Medulla oblongata (tissue), 1 donor: ENCODE data around the gene ZNF862.

ENCODE experiments used
- DNase-seq: peaks from one replicate; pipeline ENCODE4 v3.0.0-alpha.2; 2015; ENCODE audit errors: extremely low spot score

The ZNF862 gene

GRCh38 chr7:149838224-149838991 is at the start of gene ZNF862:
TSS of gene ZNF862 (plus strand) at chr7:149838375. CDS start at chr7:149838612, 237 bp downstream.
- DNase-seq: peak; percentile 98

GRCh38 chr7:149789101-149789500 is 49.1 kb upstream of the ZNF862 start:
- DNase-seq: no peak

DNA sequence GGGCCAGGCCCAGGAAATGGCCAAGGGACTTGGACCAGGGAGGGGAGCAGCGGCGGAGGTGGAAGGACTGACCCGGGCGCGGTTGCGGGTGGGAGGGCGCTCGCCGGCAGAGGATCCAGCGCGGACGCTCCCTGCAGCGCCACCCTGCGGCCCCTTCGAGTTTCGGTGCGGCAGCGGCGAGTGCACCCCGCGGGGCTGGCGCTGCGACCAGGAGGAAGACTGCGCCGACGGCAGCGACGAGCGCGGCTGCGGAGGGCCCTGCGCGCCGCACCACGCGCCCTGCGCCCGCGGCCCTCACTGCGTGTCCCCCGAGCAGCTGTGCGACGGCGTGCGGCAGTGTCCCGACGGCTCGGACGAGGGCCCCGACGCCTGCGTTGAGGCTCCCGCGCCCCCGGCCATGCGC is 48.0 kb upstream of the ZNF862 start:
- no peak for DNase-seq

DNA sequence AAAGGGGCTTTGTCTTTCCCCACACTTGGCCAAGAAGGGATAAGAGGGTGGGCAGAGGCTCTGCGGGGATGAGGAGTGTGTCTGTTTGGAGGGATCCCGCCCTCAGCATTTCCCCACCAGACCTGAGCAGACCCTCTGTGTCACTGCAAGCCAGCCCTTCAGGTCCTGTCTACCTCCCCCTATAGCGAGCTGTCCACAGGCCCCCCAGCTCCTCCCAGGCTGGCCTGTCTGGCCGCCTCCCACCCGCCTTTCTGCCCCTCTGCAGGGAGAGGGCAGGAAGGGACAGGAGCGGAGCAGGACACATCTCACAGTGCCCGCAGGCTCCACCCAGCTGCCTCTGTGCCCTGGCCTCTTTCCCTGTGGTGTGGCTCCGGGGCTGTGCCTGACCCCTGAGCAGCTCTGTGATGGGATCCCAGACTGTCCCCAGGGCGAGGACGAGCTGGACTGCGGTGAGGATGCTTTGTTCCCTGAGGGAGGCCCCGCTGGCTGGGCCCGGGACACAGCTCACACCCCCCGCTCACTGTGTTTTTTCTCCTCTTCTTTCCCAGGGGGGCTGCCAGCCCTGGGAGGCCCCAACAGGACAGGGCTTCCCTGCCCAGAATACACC is 47.3 kb upstream of the ZNF862 start:
- DNase-seq: no peak

DNA sequence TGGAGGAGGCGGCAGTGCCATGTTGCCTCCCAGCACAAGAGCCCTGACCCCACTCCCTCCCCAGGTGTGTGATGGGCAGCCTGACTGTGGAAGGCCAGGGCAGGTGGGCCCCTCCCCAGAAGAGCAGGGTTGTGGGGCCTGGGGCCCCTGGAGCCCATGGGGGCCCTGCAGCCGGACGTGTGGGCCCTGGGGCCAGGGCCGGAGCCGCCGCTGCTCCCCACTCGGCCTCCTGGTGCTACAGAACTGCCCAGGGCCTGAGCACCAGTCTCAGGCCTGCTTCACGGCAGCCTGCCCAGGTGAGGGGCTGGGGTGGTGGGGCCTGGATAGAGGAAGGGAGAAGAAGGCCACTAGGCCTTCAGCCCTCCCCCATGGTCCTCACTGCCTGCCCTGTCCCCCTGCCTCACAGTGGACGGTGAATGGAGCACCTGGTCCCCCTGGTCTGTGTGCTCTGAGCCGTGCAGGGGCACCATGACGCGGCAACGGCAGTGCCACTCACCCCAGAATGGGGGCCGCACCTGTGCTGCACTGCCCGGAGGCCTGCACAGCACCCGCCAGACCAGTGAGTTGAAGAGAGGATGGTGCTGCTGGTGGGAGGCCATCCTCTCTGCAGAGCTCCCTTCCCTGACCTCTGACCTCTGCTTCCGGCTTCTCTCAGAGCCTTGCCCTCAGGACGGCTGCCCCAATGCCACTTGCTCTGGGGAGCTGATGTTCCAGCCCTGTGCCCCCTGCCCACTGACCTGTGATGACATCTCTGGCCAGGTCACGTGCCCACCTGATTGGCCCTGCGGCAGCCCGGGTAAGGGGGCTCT is 46.6 kb upstream of the ZNF862 start:
- DNase-seq: no peak

- DNase-seq: no peak
These were observed 46.0 kb upstream of the ZNF862 start for GRCh38 chr7:149792220-149792595.

DNA sequence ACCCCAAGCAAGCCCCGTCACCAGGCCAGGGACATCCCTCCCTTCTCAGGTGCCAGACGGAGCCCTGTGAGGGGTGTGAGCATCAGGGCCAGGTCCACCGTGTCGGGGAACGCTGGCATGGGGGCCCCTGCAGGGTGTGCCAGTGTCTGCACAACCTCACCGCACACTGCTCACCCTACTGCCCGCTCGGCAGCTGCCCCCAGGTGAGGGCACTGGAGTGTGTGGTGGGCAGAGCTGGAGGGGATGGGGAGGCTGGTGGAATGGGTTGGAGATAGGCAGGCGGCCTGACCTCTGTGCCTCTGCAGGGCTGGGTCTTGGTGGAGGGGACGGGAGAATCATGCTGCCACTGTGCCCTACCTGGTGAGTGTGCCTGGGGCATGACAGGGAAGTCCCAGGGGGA is 44.9 kb upstream of the ZNF862 start:
- no peak for DNase-seq

DNA sequence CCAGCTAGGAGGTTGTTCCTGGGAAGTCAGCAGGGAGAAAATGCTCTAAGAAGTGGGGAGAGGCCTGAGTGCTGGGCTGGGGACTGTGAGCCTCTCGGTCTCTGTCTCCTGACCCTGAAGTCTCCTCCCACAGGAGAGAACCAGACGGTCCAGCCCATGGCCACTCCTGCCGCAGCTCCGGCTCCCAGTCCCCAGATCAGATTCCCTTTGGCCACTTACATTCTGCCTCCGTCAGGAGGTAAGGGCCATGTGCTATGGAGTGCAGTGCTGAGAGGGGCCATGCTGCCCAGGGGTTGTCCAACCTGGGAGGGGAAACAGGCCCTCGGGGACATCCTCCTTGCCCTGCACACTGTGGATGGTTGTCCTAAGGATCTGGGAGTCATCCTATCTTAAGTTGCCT is 43.5 kb upstream of the ZNF862 start:
- no peak for DNase-seq

DNA sequence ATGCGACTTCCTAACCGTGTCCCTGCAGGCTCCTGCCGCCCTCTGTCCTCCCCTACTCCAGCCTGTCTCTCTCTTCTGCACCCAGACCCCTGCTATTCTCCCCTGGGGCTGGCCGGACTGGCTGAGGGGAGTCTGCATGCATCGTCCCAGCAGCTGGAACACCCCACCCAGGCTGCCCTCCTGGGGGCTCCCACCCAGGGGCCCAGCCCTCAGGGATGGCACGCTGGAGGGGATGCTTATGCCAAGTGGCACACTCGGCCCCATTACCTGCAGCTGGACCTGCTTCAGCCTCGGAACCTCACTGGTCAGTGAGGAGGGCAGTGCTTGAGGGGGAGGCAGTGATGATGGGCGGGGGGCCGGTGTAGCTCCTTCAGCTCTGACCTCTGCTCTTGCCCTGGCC is 43.0 kb upstream of the ZNF862 start:
- no peak for DNase-seq

DNA sequence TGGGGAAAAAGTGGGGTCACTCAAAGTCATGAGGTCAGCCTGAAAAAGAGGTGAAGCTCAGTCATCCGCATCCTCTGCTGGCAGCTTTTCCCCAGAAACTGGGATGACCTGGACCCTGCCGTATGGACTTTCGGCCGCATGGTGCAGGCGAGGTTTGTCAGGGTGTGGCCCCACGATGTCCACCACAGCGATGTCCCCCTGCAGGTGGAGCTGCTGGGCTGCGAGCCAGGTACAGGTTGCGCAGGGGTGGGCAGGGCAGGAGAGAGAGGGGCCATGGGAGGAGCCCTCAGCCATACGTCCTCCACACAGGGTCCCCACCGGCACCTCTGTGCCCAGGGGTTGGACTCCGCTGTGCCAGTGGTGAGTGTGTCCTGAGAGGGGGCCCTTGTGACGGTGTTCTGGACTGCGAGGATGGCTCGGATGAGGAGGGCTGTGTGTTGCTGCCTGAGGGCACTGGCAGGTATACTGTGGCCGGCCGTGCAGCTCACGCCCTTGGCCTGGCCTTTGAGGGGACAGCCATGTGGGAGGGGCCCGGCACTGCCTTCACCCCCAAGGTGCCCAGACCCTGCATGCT is 41.8 kb upstream of the ZNF862 start:
- no peak for DNase-seq

GRCh38 chr7:149797771-149798170 is 40.4 kb upstream of the ZNF862 start:
- no peak for DNase-seq

DNA sequence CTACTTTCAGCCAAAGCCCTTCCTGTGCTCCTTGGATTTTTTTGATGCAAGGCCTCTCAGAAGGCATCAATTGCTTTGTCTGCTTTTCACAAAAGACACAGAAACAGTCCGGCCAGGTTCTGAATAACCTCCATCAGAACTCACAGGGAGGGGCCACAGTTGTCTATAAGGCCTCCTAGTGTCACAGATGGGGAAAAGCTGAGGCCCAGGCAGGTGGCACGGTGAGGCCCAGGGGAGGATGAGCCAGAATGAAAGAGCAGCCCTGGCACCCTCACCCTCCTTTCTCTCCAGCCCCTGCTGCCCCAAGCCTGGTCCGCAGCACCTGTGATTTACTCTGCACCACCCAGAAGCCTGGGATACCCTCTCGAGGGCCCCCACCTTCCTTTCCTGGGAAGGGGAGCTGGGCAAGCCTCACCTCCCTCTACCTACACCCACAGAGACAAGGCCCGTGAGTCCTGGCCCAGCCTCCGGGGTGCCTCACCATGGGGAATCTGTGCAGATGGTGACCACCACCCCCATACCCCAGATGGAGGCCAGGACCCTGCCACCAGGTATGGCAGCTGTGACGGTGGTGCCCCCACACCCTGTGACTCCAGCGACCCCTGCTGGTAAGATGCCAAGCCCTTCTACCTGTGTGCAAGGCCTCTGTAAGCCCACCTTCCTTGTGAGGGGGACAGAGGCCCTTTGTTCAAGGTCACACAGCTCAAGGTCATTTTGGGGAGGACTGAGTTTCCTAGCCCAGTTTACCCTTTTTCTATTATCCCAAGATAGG is 38.6 kb upstream of the ZNF862 start:
- DNase-seq: no peak

- DNase-seq: no peak
These were observed 38.0 kb upstream of the ZNF862 start for GRCh38 chr7:149800169-149800555.

- no peak for DNase-seq
These were observed 37.1 kb upstream of the ZNF862 start for GRCh38 chr7:149801002-149801566.

DNA sequence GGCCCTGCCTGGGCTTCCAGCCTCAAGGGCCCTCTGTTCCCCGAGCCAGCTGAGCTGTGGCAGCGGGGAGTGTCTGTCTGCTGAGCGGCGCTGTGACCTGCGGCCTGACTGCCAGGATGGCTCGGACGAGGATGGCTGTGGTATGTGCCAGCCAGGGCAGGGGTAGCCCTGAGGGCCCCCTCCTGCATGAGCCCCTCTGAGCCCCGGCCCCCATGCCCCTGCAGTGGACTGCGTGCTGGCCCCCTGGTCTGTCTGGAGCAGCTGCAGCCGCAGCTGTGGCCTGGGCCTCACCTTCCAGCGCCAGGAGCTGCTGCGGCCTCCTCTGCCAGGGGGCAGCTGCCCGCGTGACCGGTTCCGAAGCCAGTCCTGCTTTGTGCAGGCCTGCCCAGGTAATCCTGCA is 36.4 kb upstream of the ZNF862 start:
- DNase-seq: no peak

DNA sequence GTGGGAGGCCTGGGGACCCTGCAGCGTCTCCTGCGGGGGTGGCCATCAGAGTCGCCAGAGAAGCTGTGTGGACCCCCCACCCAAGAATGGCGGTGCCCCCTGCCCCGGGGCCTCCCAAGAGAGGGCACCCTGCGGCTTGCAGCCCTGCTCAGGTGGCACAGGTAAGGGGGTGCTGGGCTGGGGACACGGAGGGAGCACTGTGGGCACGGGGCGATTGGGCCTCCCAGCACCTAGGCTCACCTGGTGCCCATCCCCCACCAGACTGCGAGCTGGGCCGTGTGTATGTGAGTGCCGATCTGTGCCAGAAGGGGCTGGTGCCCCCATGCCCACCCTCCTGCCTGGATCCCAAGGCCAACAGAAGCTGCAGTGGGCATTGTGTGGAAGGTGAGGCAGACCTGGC is 35.2 kb upstream of the ZNF862 start:
- no peak for DNase-seq

- DNase-seq: no peak
These were observed 34.6 kb upstream of the ZNF862 start for GRCh38 chr7:149803551-149804074.

DNA sequence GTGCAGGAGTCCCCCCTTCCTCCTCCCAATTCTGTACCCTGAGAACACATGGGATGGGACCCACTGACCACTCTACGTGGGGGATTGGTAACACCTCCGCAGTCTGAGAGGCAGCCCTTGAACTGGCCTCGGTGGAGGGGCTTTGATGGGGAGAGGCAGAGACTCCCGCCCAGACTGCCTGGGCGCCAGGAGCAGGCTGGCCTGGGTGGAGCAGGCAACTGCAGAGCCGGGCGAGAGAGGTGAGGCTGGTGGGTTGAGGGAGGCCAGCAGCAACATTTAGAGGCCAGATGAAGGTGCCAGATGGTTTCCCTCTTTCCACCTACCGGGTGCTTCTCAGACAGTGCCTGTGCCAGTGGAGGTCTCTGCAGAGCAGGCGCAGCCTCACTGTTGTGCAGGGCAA is 34.1 kb upstream of the ZNF862 start:
- DNase-seq: no peak

DNA sequence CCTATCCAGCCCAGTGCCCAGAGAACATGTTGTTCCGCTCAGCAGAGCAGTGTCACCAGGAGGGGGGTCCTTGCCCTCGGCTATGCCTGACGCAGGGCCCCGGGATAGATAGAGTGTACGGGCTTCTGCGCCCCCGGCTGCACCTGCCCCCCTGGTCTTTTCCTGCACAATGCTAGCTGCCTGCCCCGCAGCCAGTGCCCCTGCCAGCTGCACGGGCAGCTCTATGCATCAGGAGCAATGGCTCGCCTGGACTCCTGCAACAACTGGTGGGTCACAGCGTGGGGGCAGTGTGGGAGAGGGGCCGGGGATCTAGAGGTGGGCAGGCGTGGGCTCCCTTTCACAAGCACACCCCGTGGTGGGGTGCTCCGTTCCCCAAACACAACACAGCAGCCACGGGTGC is 31.4 kb upstream of the ZNF862 start:
- DNase-seq: no peak

DNA sequence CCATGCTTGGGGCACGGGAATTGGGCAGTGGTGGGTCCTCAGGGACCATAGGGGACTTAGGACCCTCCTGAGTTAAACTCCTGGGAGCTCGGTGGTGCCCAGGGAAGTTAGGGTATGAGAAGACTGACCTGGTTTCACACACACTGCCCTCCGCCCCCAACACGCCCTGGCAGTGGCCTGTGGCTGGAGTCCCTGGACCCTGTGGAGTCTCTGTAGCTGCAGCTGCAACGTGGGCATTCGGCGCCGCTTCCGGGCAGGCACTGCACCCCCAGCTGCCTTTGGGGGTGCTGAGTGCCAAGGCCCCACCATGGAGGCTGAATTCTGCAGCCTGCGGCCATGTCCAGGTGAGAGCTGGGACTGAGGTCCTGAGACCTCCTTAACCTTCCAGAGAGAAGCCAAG is 29.9 kb upstream of the ZNF862 start:
- no peak for DNase-seq

GRCh38 chr7:149809215-149809614 is 29.0 kb upstream of the ZNF862 start:
- peak; percentile 30 for DNase-seq
